ENCODE results near the gene COG3. TPM values are rescaled to one million over a fixed set of nuclear protein-coding genes. Genes with fewer than 3 reads are reported as not detected.

COG3 gene
- total and polyA plus RNA-seq, 2 of the 13 experiments (the other 11 are each of a cell fraction or from before 2014, with no cell fraction given) = 37.8 to 47.5 TPM

GRCh38 chr13:45464687-45465453 is at the start of gene COG3 (continued):
- TF ChIP-seq TRAFD1 (CRISPR knock-in tag; IDR thresholded peaks at IDR 0.05; ENCODE audit: borderline replicate concordance) = no peak
- TF ChIP-seq ZNF761 (CRISPR knock-in tag; conservative IDR thresholded peaks at IDR 0.05) = no peak
- TF ChIP-seq HINFP (CRISPR knock-in tag; IDR thresholded peaks at IDR 0.05; ENCODE audit: low read depth) = no peak; the same call in 1 of the 2 replicates
- TF ChIP-seq RERE (CRISPR knock-in tag; IDR thresholded peaks at IDR 0.05; ENCODE audit: low read depth) = no peak
- peak; percentile 81; the same call in 1 of the 2 replicates for TF ChIP-seq ZNF816 (CRISPR knock-in tag; IDR thresholded peaks at IDR 0.05; ENCODE audit: borderline replicate concordance)
- TF ChIP-seq KAT2B (IDR thresholded peaks at IDR 0.05; ENCODE audit: borderline replicate concordance, low read depth, low read length) = no peak
- TF ChIP-seq NR1H2 (CRISPR knock-in tag; IDR thresholded peaks at IDR 0.05; ENCODE audit: borderline replicate concordance, low read depth) = no peak
- TF ChIP-seq RBAK (CRISPR knock-in tag; IDR thresholded peaks at IDR 0.05) = peak; percentile 82; the same call in 1 of the 2 replicates
- peak; percentile 40; the same call in 1 of the 2 replicates for TF ChIP-seq TARDBP (CRISPR knock-in tag; IDR thresholded peaks at IDR 0.05)
- no peak for TF ChIP-seq AKNA (CRISPR knock-in tag; IDR thresholded peaks at IDR 0.05; ENCODE audit: borderline replicate concordance)
- no peak for TF ChIP-seq PLRG1 (conservative IDR thresholded peaks at IDR 0.05)
- TF ChIP-seq SP2 (CRISPR knock-in tag; IDR thresholded peaks at IDR 0.05) = peak; percentile 86
- TF ChIP-seq ATF4 (CRISPR knock-in tag; IDR thresholded peaks at IDR 0.05) = peak in 1 of 2 experiments; percentile 55; a peak in 2 of 4 replicates
